GM12878 (cell line): ENCODE measurements around the gene MTF2. TPM values are rescaled to one million over a fixed set of nuclear protein-coding genes. Genes with fewer than 3 reads are reported as not detected.

Source experiments
- ATAC-seq: fragments of 200-7000 bp; cut with Tn5 transposase; 3 replicates; pipeline ENCODE4 v1.9.1; 2020; ENCODE audit warnings: mild to moderate bottlenecking, moderate library complexity
- BruUV-seq: library from RNA; stranded (reverse); fragments of 400-500 nt; replicated peaks from 2 replicates; lab custom pipeline; 2021; lab: Mats Ljungman, UMichigan
- CTCF ChIA-PET: fragments of 300-600 bp; sonication (Branson Sonifier 250); formaldehyde crosslinking; extraction: SDS; loops from one replicate; lab custom pipeline; 2021; ENCODE audit warnings: inconsistent platforms; lab: Yijun Ruan, JAX
- POLR2A ChIA-PET: fragments of 350-600 bp; formaldehyde crosslinking; extraction: SDS; loops from one replicate; lab custom pipeline; 2021; ENCODE audit warnings: inconsistent platforms; lab: Charles Lee
- RAD21 ChIA-PET: fragments of 300-600 bp; sonication (Branson Sonifier 250); formaldehyde crosslinking; loops from one replicate; lab custom pipeline; 2023; ENCODE audit warnings: antibody characterized with exemption; ENCODE audit not compliant: unreplicated experiment; lab: Charles Lee
- SMC1A ChIA-PET: fragments of 300-600 bp; sonication (Branson Sonifier 250); formaldehyde crosslinking; loops from one replicate; lab custom pipeline; 2023; ENCODE audit not compliant: unreplicated experiment, uncharacterized antibody; lab: Charles Lee
- DNase-seq: peaks from one replicate; pipeline ENCODE4 v3.0.0-alpha.2; 2011; ENCODE audit warnings: low read depth, low spot score
- FAIRE-seq: peaks from 3 replicates; lab custom pipeline; 2011; peaks lifted over from hg19 to GRCh38; lab: Jason Lieb, UNC
- H2AFZ ChIP-seq: 2 replicates; pipeline ENCODE4 v1.6.0; 2011; ENCODE audit warnings: low read depth, low read length, control low read depth; ENCODE audit not compliant: control insufficient read depth
- H3K27ac ChIP-seq: 2 replicates; pipeline ENCODE4 v1.5.1; 2011; ENCODE audit warnings: control low read depth; ENCODE audit not compliant: control insufficient read depth, insufficient read depth
- H3K27me3 ChIP-seq, 2 experiments: replicated peaks in 1 of 2; 2 replicates each; pipeline versions ENCODE4 v1.6.0 to v1.6.1; 2011; ENCODE audit warnings: low read length in 1 of 2; ENCODE audit not compliant: control insufficient read depth in 2 of 2, insufficient read depth in 2 of 2
- H3K36me3 ChIP-seq, 2 experiments: 2 replicates each; pipeline ENCODE4 v1.5.1; 2011; ENCODE audit warnings: low read length in 1 of 2; ENCODE audit not compliant: control insufficient read depth in 2 of 2, insufficient read depth in 2 of 2
- H3K4me1 ChIP-seq: 2 replicates; pipeline ENCODE4 v1.6.1; 2011; ENCODE audit warnings: mild to moderate bottlenecking, low read length, moderate library complexity, mixed read lengths; ENCODE audit not compliant: control insufficient read depth, insufficient read depth
- H3K4me2 ChIP-seq: 2 replicates; pipeline ENCODE4 v1.6.0; 2011; ENCODE audit warnings: control low read depth; ENCODE audit not compliant: control insufficient read depth, insufficient read depth
- H3K4me3 ChIP-seq: fragments of 200-600 bp; sonication (generic); 2 replicates; pipeline ENCODE4 v1.5.1; 2016
- H3K79me2 ChIP-seq: 2 replicates; pipeline ENCODE4 v1.6.0; 2011; ENCODE audit warnings: low read length; ENCODE audit not compliant: control insufficient read depth, insufficient read depth
- H3K9ac ChIP-seq: 2 replicates; pipeline ENCODE4 v1.8.0; 2011; ENCODE audit warnings: low read length, control low read depth, mixed read lengths; ENCODE audit not compliant: control insufficient read depth, insufficient read depth
- H3K9me3 ChIP-seq: replicated peaks from 3 replicates; pipeline ENCODE4 v1.5.1; 2011; ENCODE audit warnings: mild to moderate bottlenecking, low read length; ENCODE audit not compliant: control insufficient read depth, insufficient read depth
- H4K20me1 ChIP-seq: 2 replicates; pipeline ENCODE4 v1.6.0; 2011; ENCODE audit not compliant: control insufficient read depth, insufficient read depth
- BCLAF1 ChIP-seq: fragments of 450-650 bp; IDR thresholded peaks from 2 replicates; pipeline ENCODE4 v1.6.1; 2017; ENCODE audit warnings: antibody characterized with exemption, mild to moderate bottlenecking, moderate library complexity
- CHD2 ChIP-seq: IDR thresholded peaks from 2 replicates; pipeline ENCODE4 v1.6.1; 2011; ENCODE audit warnings: low read depth, low read length, improper control_type of control experiment, borderline replicate concordance
- USF1 ChIP-seq: IDR thresholded peaks from 2 replicates; pipeline ENCODE4 v1.6.1; 2011; ENCODE audit warnings: borderline replicate concordance, low read depth, mild to moderate bottlenecking, moderate library complexity, mixed read lengths, low read length; ENCODE audit not compliant: insufficient read depth; ENCODE audit errors: extremely low read length
- ZNF384 ChIP-seq: IDR thresholded peaks from 2 replicates; pipeline ENCODE4 v1.6.1; 2012; ENCODE audit warnings: low read depth, mild to moderate bottlenecking, low read length, improper control_type of control experiment, borderline replicate concordance
- in situ Hi-C: fragments of 300-500 bp; cut with MboI; formaldehyde crosslinking; loops from 9 replicates; pipeline ENCODE4 v1.14.3; 2018; ENCODE audit warnings: mixed read lengths
- intact Hi-C: fragments of 100-400 bp; cut with micrococcal nuclease; formaldehyde crosslinking; loops from one replicate; pipeline ENCODE4 v1.14.2; 2022; ENCODE audit not compliant: unreplicated experiment
- polyA plus RNA-seq, 11 experiments: library from polyadenylated mRNA; depleted of rRNA in 4 of 11; unstranded in 6 of 11; stranded (reverse) in 5 of 11; fragments of >200 nt; fragmentation: Nextera tagmentation in 4 of 11; fragmentation: Illumina TruSeq in 1 of 11; extraction: Ambion mirVana in 4 of 11; extraction: Trizol in 1 of 11; gene quantifications; 1 replicate in 1 of 11; 2 replicates in 10 of 11; pipeline versions ENCODE4 v1.2.1 to v1.2.3, GENCODE V29; 2011 to 2016; ENCODE audit warnings: inconsistent platforms in 2 of 11, missing spikeins in 2 of 11, low read depth in 1 of 11
- total RNA-seq, 4 experiments: library from RNA; depleted of rRNA in 3 of 4; stranded (reverse); fragments of >200 nt in 3 of 4; fragmentation: Illumina TruSeq in 1 of 4; extraction: Trizol in 1 of 4; gene quantifications; 2 replicates each; pipeline versions ENCODE4 v1.2.1 to v1.2.3, GENCODE V29; 2013 to 2021

MTF2 gene
- total and polyA plus RNA-seq, 10 of the 15 experiments (the other 5 are each of a cell fraction or from before 2014, with no cell fraction given): 22.6 to 74.9 (median 42.8) TPM

GRCh38 chr1:93124556-93125355 is 45.7 kb downstream of the MTF2 start (continued):
- TF ChIP-seq BCLAF1: no peak
- TF ChIP-seq CHD2: no peak
- TF ChIP-seq ZNF384: no peak

- no peak for TF ChIP-seq USF1
- H3K4me2 ChIP-seq: no peak overlapping the region
- DNase-seq: no peak
- H3K4me3 ChIP-seq: no peak overlapping the region
- H3K79me2 ChIP-seq: no peaks in the 10 kb centered on the region
- H3K4me1 ChIP-seq: no peaks in the 10 kb centered on the region
- intact Hi-C loops (no loop called here), in situ Hi-C loops (no loop called here)
- BruUV-seq: no TSS peak
- H3K36me3 ChIP-seq: peaks cover 2 to 5% of the 10 kb centered on the region in 2 experiments; a peak in 3 of 4 replicates
- RAD21 ChIA-PET: interaction anchor here (0.7 kb wide), 1 partner anchor 47 kb away, joined by 3 read pairs; no protein-coding TSS in a partner anchor
- H3K9me3 ChIP-seq: no peaks in the 10 kb centered on the region
- no peak for ATAC-seq
- no peaks in the 10 kb centered on the region for H4K20me1 ChIP-seq
- no peak overlapping the region for H2AFZ ChIP-seq
- no peak overlapping the region for H3K9ac ChIP-seq
- CTCF ChIA-PET: no interaction called here
- POLR2A ChIA-PET: interaction anchor here (0.7 kb wide), 1 partner anchor 34 kb away, joined by 6 read pairs; no protein-coding TSS in a partner anchor
- H3K27ac ChIP-seq: no peak overlapping the region
- no peaks in the 10 kb centered on the region for H3K27me3 ChIP-seq
- FAIRE-seq: no peak
- SMC1A ChIA-PET: no interaction called here
Measured at GRCh38 chr1:93129507-93130099, 50.5 kb downstream of the MTF2 start.
